Suprapubic skin (tissue), 4 donors: Measurements from ENCODE around the gene LIMA1. TPM values are rescaled to one million over a fixed set of nuclear protein-coding genes. Genes with fewer than 3 reads are reported as not detected.
A peak's percentile ranks its signal among the peaks of the same experiment; 100 is the strongest.

Source experiments
- DNase-seq, 2 donors: peaks; one replicate each; pipeline ENCODE4 v3.0.0-alpha.2; 2019; ENCODE audit warnings: low spot score in 2 of 2
- H3K27ac ChIP-seq: fragments of 200-600 bp; sonication (generic); one replicate; pipeline ENCODE4 v1.5.1; 2019
- H3K27me3 ChIP-seq: fragments of 200-600 bp; sonication (generic); one replicate; pipeline ENCODE4 v1.5.1; 2019
- H3K36me3 ChIP-seq: fragments of 200-600 bp; sonication (generic); one replicate; pipeline ENCODE4 v1.5.1; 2019
- H3K4me1 ChIP-seq: fragments of 200-600 bp; sonication (generic); one replicate; pipeline ENCODE4 v1.5.1; 2019
- H3K4me3 ChIP-seq: fragments of 200-600 bp; sonication (generic); one replicate; pipeline ENCODE4 v1.5.1; 2019; ENCODE audit warnings: mild to moderate bottlenecking
- H3K9me3 ChIP-seq: fragments of 200-600 bp; sonication (generic); one replicate; pipeline ENCODE4 v1.5.1; 2019
- CTCF ChIP-seq, 2 donors: fragments of 200-600 bp in 1 of 2; fragments of 450-650 bp in 1 of 2; sonication (generic) in 1 of 2; IDR thresholded peaks; one replicate each; pipeline ENCODE4 v1.5.1; 2016 to 2019; ENCODE audit warnings: antibody characterized with exemption in 2 of 2, mild to moderate bottlenecking in 1 of 2, moderate library complexity in 1 of 2
- EP300 ChIP-seq: sonication (generic); formaldehyde crosslinking; IDR thresholded peaks from one replicate; pipeline ENCODE4 v1.6.1; 2017; ENCODE audit warnings: antibody characterized with exemption
- POLR2A ChIP-seq, 2 donors: fragments of 450-650 bp; IDR thresholded peaks; one replicate each; pipeline ENCODE4 v1.6.1; 2017; ENCODE audit warnings: antibody characterized with exemption in 2 of 2, mild to moderate bottlenecking in 2 of 2, moderate library complexity in 2 of 2
- POLR2AphosphoS5 ChIP-seq, 3 donors: sonication (generic); formaldehyde crosslinking; IDR thresholded peaks; one replicate each; pipeline ENCODE4 v1.6.1; 2017; ENCODE audit warnings: antibody characterized with exemption in 3 of 3
- WGBS: methylation state at CpG from one replicate; pipeline ENCODE4 v1.1.5; 2018; 5-methylcytosine and 5-hydroxymethylcytosine counted together
- total RNA-seq, 4 donors: library from RNA; depleted of rRNA; stranded (reverse); fragments of >200 nt; gene quantifications; one replicate each; pipeline ENCODE4 v1.1.0, GENCODE V29; 2016

Gene LIMA1
- total RNA-seq, 4 donors from 2014 or later: 66.6 to 105 (median 89.6) TPM

GRCh38 chr12:50243507-50243906, 39.8 kb downstream of the LIMA1 start:
- WGBS: 26% methylated on average over 1 of the region's 1 CpG
- peak overlapping the region; percentile 73 for H3K27ac ChIP-seq

GRCh38 chr12:50242751-50243191, 40.5 kb downstream of the LIMA1 start:
- Histone ChIP-seq H3K9me3 (no peaks in the 10 kb centered on the region), H3K4me1 (peaks cover 57% of the 10 kb centered on the region), H3K27me3 (no peaks in the 10 kb centered on the region), H3K4me3 (no peak overlapping the region), H3K27ac (peak overlapping the region; percentile 73), H3K36me3 (no peaks in the 10 kb centered on the region)
- WGBS: 27% methylated on average over 1 of the region's 1 CpG
- no peak for DNase-seq
- TF ChIP-seq POLR2A (IDR thresholded peaks at IDR 0.05): no peak

More at GRCh38 chr12:50243507-50243906, 39.8 kb downstream of the LIMA1 start:
- Histone ChIP-seq H3K4me3 (no peak overlapping the region), H3K36me3 (no peaks in the 10 kb centered on the region), H3K27me3 (no peaks in the 10 kb centered on the region), H3K9me3 (no peaks in the 10 kb centered on the region), H3K4me1 (peaks cover 62% of the 10 kb centered on the region)
- TF ChIP-seq POLR2AphosphoS5 (IDR thresholded peaks at IDR 0.05): no peak
- DNase-seq: no peak

- Histone ChIP-seq H3K27ac (peak overlapping the region; percentile 73), H3K36me3 (no peaks in the 10 kb centered on the region), H3K4me1 (peaks cover 43% of the 10 kb centered on the region), H3K4me3 (no peak overlapping the region), H3K27me3 (no peaks in the 10 kb centered on the region), H3K9me3 (no peaks in the 10 kb centered on the region)
- WGBS: 75% methylated on average over 1 of the region's 1 CpG
- TF ChIP-seq EP300 (no peak), POLR2A (IDR thresholded peaks at IDR 0.05) (no peak), POLR2AphosphoS5 (IDR thresholded peaks at IDR 0.05) (no peak), CTCF (IDR thresholded peaks at IDR 0.05) (no peak)
- no peak for DNase-seq
These were observed 42.1 kb downstream of the LIMA1 start for GRCh38 chr12:50241178-50241577.

- 50% methylated on average over 1 of the region's 1 CpG for WGBS
- no peaks in the 10 kb centered on the region for H3K36me3 ChIP-seq
- H3K27ac ChIP-seq: peak overlapping the region; percentile 73
- no peaks in the 10 kb centered on the region for H3K27me3 ChIP-seq
- TF ChIP-seq POLR2AphosphoS5 (IDR thresholded peaks at IDR 0.05): no peak
- TF ChIP-seq CTCF (IDR thresholded peaks at IDR 0.05): no peak
- TF ChIP-seq POLR2A (IDR thresholded peaks at IDR 0.05): no peak
- TF ChIP-seq EP300: no peak
- H3K9me3 ChIP-seq: no peaks in the 10 kb centered on the region
- no peak for DNase-seq
- no peak overlapping the region for H3K4me3 ChIP-seq
- peaks cover 40% of the 10 kb centered on the region for H3K4me1 ChIP-seq
These were observed 42.6 kb downstream of the LIMA1 start for GRCh38 chr12:50240792-50241114.

- Histone ChIP-seq H3K4me1 (peaks cover 37% of the 10 kb centered on the region), H3K27me3 (no peaks in the 10 kb centered on the region), H3K4me3 (no peak overlapping the region), H3K36me3 (no peaks in the 10 kb centered on the region), H3K9me3 (no peaks in the 10 kb centered on the region), H3K27ac (peak overlapping the region; percentile 73)
- WGBS: 73% methylated on average over 7 of the region's 7 CpGs
- DNase-seq: no peak
- TF ChIP-seq CTCF (IDR thresholded peaks at IDR 0.05): no peak
- no peak for TF ChIP-seq POLR2A (IDR thresholded peaks at IDR 0.05)
- no peak for TF ChIP-seq EP300
- no peak for TF ChIP-seq POLR2AphosphoS5 (IDR thresholded peaks at IDR 0.05)
These were observed 43.1 kb downstream of the LIMA1 start for GRCh38 chr12:50240096-50240791.

- WGBS: 94% methylated on average over 10 of the region's 10 CpGs
- Histone ChIP-seq H3K4me3 (no peak overlapping the region), H3K27me3 (no peaks in the 10 kb centered on the region), H3K4me1 (peaks cover 42% of the 10 kb centered on the region), H3K27ac (no peak overlapping the region), H3K9me3 (no peaks in the 10 kb centered on the region), H3K36me3 (no peaks in the 10 kb centered on the region)
- DNase-seq: no peak
- TF ChIP-seq POLR2A (IDR thresholded peaks at IDR 0.05) (no peak), CTCF (IDR thresholded peaks at IDR 0.05) (no peak), EP300 (no peak), POLR2AphosphoS5 (IDR thresholded peaks at IDR 0.05) (no peak)
These were observed 43.9 kb downstream of the LIMA1 start for GRCh38 chr12:50239355-50239891.
